Loucy (cell line): ENCODE results near the gene PRG2.

Experiments
- H2AFZ ChIP-seq: fragments of 200-600 bp; sonication (generic); 2 replicates; pipeline ENCODE4 v1.6.0; 2016; ENCODE audit warnings: antibody characterized with exemption, mild to moderate bottlenecking, low read length, moderate library complexity
- H3F3A ChIP-seq: fragments of 200-600 bp; 2 replicates; pipeline ENCODE4 v1.6.0; 2016; ENCODE audit warnings: antibody characterized with exemption, low read depth, mild to moderate bottlenecking
- H3K27me3 ChIP-seq: fragments of 200-600 bp; sonication (generic); 2 replicates; pipeline ENCODE4 v1.6.1; 2014; ENCODE audit warnings: low read length, mild to moderate bottlenecking; ENCODE audit not compliant: insufficient read depth, poor library complexity, severe bottlenecking
- H3K36me3 ChIP-seq: fragments of 200-600 bp; sonication (generic); 2 replicates; pipeline ENCODE4 v1.6.1; 2016; ENCODE audit warnings: low read length; ENCODE audit not compliant: insufficient read depth
- H3K4me1 ChIP-seq: fragments of 200-600 bp; sonication (generic); 2 replicates; pipeline ENCODE4 v1.5.1; 2014; ENCODE audit warnings: low read length, mild to moderate bottlenecking; ENCODE audit not compliant: insufficient read depth, poor library complexity, severe bottlenecking
- H3K4me2 ChIP-seq: fragments of 200-600 bp; sonication (generic); 2 replicates; pipeline ENCODE4 v1.6.0; 2014; ENCODE audit warnings: antibody characterized with exemption, low read length, low read depth, mild to moderate bottlenecking; ENCODE audit not compliant: poor library complexity, severe bottlenecking
- H3K4me3 ChIP-seq: fragments of 200-600 bp; sonication (generic); 2 replicates; pipeline ENCODE4 v1.5.1; 2014; ENCODE audit warnings: low read length, mild to moderate bottlenecking, mixed read lengths; ENCODE audit not compliant: poor library complexity, severe bottlenecking
- H3K79me2 ChIP-seq: fragments of 200-600 bp; sonication (generic); 2 replicates; pipeline ENCODE4 v1.6.1; 2014; ENCODE audit warnings: low read length; ENCODE audit not compliant: insufficient read depth
- H3K9ac ChIP-seq: fragments of 200-600 bp; sonication (generic); 2 replicates; pipeline ENCODE4 v1.6.0; 2014; ENCODE audit warnings: mild to moderate bottlenecking, low read depth, low read length, moderate library complexity; ENCODE audit not compliant: poor library complexity, severe bottlenecking
- H3K9me2 ChIP-seq: fragments of 200-600 bp; sonication (generic); replicated peaks from 2 replicates; pipeline ENCODE4 v1.6.1; 2016; ENCODE audit warnings: low read depth, low read length, mixed read lengths
- H3K9me3 ChIP-seq: fragments of 200-600 bp; sonication (generic); 2 replicates; pipeline ENCODE4 v1.6.1; 2014; ENCODE audit warnings: mild to moderate bottlenecking, antibody characterized with exemption, low read length, low read depth; ENCODE audit not compliant: insufficient read depth
- H4K20me1 ChIP-seq: fragments of 200-600 bp; sonication (generic); 2 replicates; pipeline ENCODE4 v1.6.0; 2014; ENCODE audit warnings: antibody characterized with exemption, low read length, mild to moderate bottlenecking; ENCODE audit not compliant: insufficient read depth, poor library complexity, severe bottlenecking
- CTCF ChIP-seq: fragments of 200-600 bp; sonication (generic); conservative IDR thresholded peaks from 2 replicates; pipeline ENCODE4 v1.5.1; 2014; ENCODE audit warnings: mild to moderate bottlenecking, antibody characterized with exemption, low read length
- EZH2phosphoT487 ChIP-seq: fragments of 200-600 bp; IDR thresholded peaks from 2 replicates; pipeline ENCODE4 v1.6.1; 2018; ENCODE audit warnings: antibody characterized with exemption, mild to moderate bottlenecking, moderate library complexity, borderline replicate concordance

PRG2 gene

GRCh38 chr11:57413681-57414080 lies 23.2 kb upstream of the PRG2 start:
- Histone ChIP-seq H3K79me2 (peaks cover 71% of the 10 kb centered on the region), H2AFZ (no peak overlapping the region), H3K4me3 (no peak overlapping the region), H3K36me3 (peaks cover 93% of the 10 kb centered on the region), H3K27me3 (peaks cover 4% of the 10 kb centered on the region), H3F3A (no peaks in the 10 kb centered on the region), H3K9me3 (no peaks in the 10 kb centered on the region), H4K20me1 (peaks cover 78% of the 10 kb centered on the region), H3K9ac (no peak overlapping the region), H3K9me2 (no peaks in the 10 kb centered on the region), H3K4me1 (peaks cover 29% of the 10 kb centered on the region), H3K4me2 (peak overlapping the region; percentile 25)
- no peak for TF ChIP-seq EZH2phosphoT487
- no peak for TF ChIP-seq CTCF

GRCh38 chr11:57410287-57410686 lies 19.8 kb upstream of the PRG2 start:
- H3K4me1 ChIP-seq = peaks cover 23% of the 10 kb centered on the region

GRCh38 chr11:57409321-57410100 lies 19.1 kb upstream of the PRG2 start:
- Histone ChIP-seq H2AFZ (no peak overlapping the region), H3K27me3 (peaks cover 4% of the 10 kb centered on the region), H3F3A (no peaks in the 10 kb centered on the region), H3K9me2 (no peaks in the 10 kb centered on the region), H3K4me2 (peak overlapping the region; percentile 4), H3K79me2 (peaks cover 33% of the 10 kb centered on the region), H3K4me3 (no peak overlapping the region), H3K9ac (no peak overlapping the region), H3K4me1 (peaks cover 23% of the 10 kb centered on the region), H3K9me3 (no peaks in the 10 kb centered on the region), H3K36me3 (peaks cover 94% of the 10 kb centered on the region), H4K20me1 (peaks cover 67% of the 10 kb centered on the region)
- TF ChIP-seq CTCF (no peak), EZH2phosphoT487 (no peak)

More at GRCh38 chr11:57410287-57410686, 19.8 kb upstream of the PRG2 start:
- Histone ChIP-seq H3K4me3 (no peak overlapping the region), H3K79me2 (peaks cover 40% of the 10 kb centered on the region), H2AFZ (no peak overlapping the region), H3K9me3 (no peaks in the 10 kb centered on the region), H3K4me2 (peak overlapping the region; percentile 4), H3F3A (no peaks in the 10 kb centered on the region), H3K36me3 (peaks cover 97% of the 10 kb centered on the region), H3K9me2 (no peaks in the 10 kb centered on the region), H3K27me3 (peaks cover 4% of the 10 kb centered on the region), H4K20me1 (peaks cover 69% of the 10 kb centered on the region), H3K9ac (no peak overlapping the region)
- TF ChIP-seq EZH2phosphoT487 (no peak), CTCF (no peak)
